Stimulated activated CD8-positive, alpha-beta memory T cell treated with anti-CD3 and anti-CD28 coated beads, Interleukin-15, amount 100 ng/mL, for 24 hours (primary cell): ENCODE results near the gene LHPP.

Experiments
- DNase-seq: peaks from one replicate; pipeline ENCODE4 v3.0.0-alpha.2; 2020; ENCODE audit warnings: low read depth

LHPP gene

GRCh38 chr10:124595143-124595883 lies 133.7 kb downstream of the LHPP start:
- DNase-seq: no peak

GRCh38 chr10:124596116-124596785 lies 134.6 kb downstream of the LHPP start:
- no peak for DNase-seq

- DNase-seq: no peak
Measured at GRCh38 chr10:124596962-124597845, 135.6 kb downstream of the LHPP start.

- no peak for DNase-seq
Measured at GRCh38 chr10:124597846-124598165, 136.2 kb downstream of the LHPP start.

- DNase-seq: no peak
Measured at GRCh38 chr10:124598196-124598595, 136.6 kb downstream of the LHPP start.

GRCh38 chr10:124598773-124599587 lies 137.4 kb downstream of the LHPP start:
- DNase-seq: no peak

- DNase-seq: no peak
Measured at GRCh38 chr10:124599588-124600050, 138.0 kb downstream of the LHPP start.

GRCh38 chr10:124600051-124600880 lies 138.6 kb downstream of the LHPP start:
- DNase-seq: no peak

- DNase-seq: no peak
Measured at GRCh38 chr10:124601016-124601415, 139.4 kb downstream of the LHPP start.

- DNase-seq: no peak
Measured at GRCh38 chr10:124601431-124602120, 140.0 kb downstream of the LHPP start.

- no peak for DNase-seq
Measured at GRCh38 chr10:124602121-124602561, 140.5 kb downstream of the LHPP start.

GRCh38 chr10:124602646-124603365 lies 141.2 kb downstream of the LHPP start:
- DNase-seq: no peak

GRCh38 chr10:124603376-124604213 lies 142.0 kb downstream of the LHPP start:
- DNase-seq: no peak

- DNase-seq: no peak
Measured at GRCh38 chr10:124604214-124605000, 142.8 kb downstream of the LHPP start.

- DNase-seq: no peak
Measured at GRCh38 chr10:124605001-124605370, 143.4 kb downstream of the LHPP start.

- DNase-seq: no peak
Measured at GRCh38 chr10:124605481-124605855, 143.8 kb downstream of the LHPP start.

- DNase-seq: no peak
Measured at GRCh38 chr10:124605856-124606812, 144.5 kb downstream of the LHPP start.
